ENCODE measurements around the gene KCNE1.

Gene KCNE1

DNA sequence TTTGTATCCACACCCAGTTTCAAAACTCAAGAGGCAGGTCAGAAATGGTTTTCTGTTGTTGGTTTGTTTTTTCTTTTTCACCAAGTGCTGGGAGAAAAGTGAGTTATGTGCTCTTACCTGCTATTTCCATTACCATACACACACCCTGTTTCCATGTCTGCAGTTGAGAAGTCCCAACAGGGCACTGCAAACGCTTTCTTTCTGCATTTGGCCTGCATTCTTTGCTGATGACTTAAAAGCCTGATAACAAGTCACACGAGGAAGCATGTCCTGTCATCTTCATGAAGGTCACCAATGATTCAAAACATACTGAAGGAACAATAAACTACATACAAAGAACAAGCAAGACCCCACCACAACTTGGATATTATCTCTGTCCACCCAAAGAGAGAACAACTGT lies 24.8 kb upstream of the KCNE1 start:
- TF ChIP-seq, protein P1, sequence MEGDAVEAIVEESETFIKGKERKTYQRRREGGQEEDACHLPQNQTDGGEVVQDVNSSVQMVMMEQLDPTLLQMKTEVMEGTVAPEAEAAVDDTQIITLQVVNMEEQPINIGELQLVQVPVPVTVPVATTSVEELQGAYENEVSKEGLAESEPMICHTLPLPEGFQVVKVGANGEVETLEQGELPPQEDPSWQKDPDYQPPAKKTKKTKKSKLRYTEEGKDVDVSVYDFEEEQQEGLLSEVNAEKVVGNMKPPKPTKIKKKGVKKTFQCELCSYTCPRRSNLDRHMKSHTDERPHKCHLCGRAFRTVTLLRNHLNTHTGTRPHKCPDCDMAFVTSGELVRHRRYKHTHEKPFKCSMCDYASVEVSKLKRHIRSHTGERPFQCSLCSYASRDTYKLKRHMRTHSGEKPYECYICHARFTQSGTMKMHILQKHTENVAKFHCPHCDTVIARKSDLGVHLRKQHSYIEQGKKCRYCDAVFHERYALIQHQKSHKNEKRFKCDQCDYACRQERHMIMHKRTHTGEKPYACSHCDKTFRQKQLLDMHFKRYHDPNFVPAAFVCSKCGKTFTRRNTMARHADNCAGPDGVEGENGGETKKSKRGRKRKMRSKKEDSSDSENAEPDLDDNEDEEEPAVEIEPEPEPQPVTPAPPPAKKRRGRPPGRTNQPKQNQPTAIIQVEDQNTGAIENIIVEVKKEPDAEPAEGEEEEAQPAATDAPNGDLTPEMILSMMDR (IDR thresholded peaks at IDR 0.05; ENCODE audit: low read depth, low read length): no peak
- DNase-seq (ENCODE audit: low read depth in 2 of 2): peak in 1 of 2 donors; percentile 62
- H3K4me3 ChIP-seq (replicated peaks in 1 of 2; ENCODE audit: low read depth in 2 of 2, low read length in 2 of 2): no peak overlapping the region

DNA sequence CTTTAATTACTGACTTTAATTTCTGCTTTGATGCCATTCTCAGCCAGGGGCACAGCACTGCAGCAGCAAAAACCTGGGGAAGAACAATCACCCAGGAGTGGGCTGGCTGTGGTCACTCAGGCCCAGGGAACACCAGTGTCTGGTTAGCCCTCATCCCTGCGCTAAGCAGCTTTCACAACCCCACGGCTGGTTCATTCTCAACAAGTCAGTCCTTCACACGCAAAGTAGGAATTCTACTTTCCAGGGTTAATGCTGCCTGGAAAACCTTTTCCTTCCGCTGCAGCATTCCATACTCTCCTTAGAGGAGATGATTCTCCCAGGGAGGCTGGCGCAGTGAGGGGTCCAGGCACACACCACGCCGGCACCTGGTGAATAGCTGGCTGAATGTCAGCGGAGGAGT lies 24.3 kb upstream of the KCNE1 start:
- H3K4me3 ChIP-seq (replicated peaks in 1 of 2; ENCODE audit: low read depth in 2 of 2, low read length in 2 of 2): no peak overlapping the region
- no peak for DNase-seq (ENCODE audit: low read depth in 2 of 2)
- TF ChIP-seq, protein P1 (IDR thresholded peaks at IDR 0.05; ENCODE audit: low read depth, low read length): no peak

DNA sequence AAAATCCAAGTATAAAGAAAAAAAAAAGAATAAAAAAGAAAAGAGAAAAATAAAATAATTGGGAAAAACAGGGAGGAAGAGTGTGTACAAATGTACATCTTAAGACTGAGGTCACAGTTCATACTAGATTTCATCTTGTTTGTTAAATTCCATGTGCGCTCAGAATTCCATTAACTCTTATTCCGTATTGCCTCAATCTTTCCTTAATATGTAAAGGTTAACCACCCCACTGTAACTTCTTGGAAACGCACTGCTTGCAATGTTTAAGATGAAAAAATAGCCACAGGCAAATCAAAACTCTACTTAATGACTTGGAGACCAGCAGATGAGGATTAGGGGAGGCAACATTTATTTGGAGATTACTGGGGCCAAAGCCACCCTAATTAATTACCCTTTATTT lies 23.9 kb upstream of the KCNE1 start:
- no peak overlapping the region for H3K4me3 ChIP-seq (replicated peaks in 1 of 2; ENCODE audit: low read depth in 2 of 2, low read length in 2 of 2)
- DNase-seq (ENCODE audit: low read depth in 2 of 2): no peak
- TF ChIP-seq, protein P1 (IDR thresholded peaks at IDR 0.05; ENCODE audit: low read depth, low read length): no peak

DNA sequence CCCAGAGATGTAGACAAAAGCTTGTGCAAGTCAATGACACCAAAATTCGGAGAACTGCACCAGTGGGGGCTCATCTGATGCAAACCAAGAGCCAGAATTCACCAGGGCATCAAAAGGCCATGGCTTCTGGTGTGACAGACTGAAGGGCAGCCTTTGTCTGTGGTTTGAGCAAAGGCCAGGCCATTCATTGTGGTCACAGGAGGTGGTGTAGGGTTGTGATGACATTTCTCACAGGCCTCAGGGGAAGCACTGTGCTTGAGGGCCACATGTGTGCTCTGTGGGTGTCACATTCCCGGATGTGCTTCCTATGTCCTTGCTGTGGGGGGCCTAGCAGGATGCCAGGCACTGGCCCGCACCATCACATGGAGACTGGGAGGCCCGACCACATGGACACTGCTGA lies 22.5 kb upstream of the KCNE1 start:
- H3K4me3 ChIP-seq (replicated peaks in 1 of 2; ENCODE audit: low read depth in 2 of 2, low read length in 2 of 2): no peak overlapping the region
- TF ChIP-seq, protein P1 (IDR thresholded peaks at IDR 0.05; ENCODE audit: low read depth, low read length): no peak
- DNase-seq (ENCODE audit: low read depth in 2 of 2): peak in 1 of 2 donors; percentile 41

DNA sequence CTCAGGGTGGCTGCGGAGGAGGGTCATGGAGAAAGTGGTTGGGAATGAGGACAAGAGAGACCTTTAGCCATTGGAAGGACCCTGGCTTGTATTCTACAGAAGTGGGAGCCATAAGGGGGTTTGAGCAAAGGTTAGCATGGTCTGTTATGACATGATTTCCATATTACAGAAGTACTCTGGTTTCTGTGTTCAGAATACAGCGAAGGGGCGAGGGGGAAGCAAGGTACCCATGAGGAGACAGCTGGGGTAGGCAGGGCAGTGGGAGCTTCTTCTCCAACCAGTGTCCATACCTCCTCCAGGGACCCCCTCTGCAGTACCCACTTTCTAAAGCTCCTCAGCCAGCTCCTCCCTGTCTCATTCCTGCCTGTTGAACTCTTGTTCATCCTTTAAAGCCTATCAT lies 21.9 kb upstream of the KCNE1 start:
- no peak for DNase-seq (ENCODE audit: low read depth in 2 of 2)
- no peak overlapping the region for H3K4me3 ChIP-seq (replicated peaks in 1 of 2; ENCODE audit: low read depth in 2 of 2, low read length in 2 of 2)
- TF ChIP-seq, protein P1 (IDR thresholded peaks at IDR 0.05; ENCODE audit: low read depth, low read length): no peak

DNA sequence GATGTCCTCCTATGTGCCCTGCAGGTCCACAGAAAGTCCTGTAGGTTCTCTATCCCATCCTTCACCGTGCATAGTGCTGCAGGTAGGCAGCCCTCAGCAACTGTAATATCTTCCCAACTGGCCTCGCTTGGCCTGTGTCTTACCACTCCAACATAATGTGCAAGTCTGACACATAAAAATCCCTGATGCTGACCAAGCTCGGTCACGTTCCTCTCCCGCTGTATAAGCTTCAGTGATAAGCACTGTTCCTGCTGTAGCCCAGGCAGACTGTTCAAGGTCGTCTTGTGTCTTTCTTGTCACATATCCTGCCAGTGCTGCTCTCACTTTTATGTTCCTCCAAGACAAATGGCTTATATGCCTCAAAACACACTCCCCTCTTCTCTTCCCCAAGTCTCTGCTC lies 19.4 kb upstream of the KCNE1 start:
- DNase-seq (ENCODE audit: low read depth in 2 of 2): no peak
- H3K4me3 ChIP-seq (replicated peaks in 1 of 2; ENCODE audit: low read depth in 2 of 2, low read length in 2 of 2): no peak overlapping the region
- TF ChIP-seq, protein P1 (IDR thresholded peaks at IDR 0.05; ENCODE audit: low read depth, low read length): no peak

DNA sequence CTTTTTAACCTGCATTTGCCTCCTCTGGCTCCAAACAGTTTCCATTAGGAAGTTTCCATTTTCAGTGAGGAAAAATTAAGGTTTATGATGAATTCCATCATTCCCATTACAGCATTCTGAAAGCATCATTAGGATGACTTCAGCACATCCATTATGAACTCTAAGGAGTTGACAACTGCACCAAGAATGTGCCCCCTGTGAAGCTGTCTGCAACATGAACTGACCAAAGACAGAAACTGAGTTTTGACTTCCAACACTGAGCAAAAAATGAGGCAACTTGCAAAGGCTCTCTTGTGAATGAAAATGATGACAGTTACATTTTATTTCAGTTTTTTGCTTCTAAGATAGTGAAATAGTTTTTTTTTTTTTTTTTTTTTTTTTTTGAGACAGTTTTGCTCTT lies 18.3 kb upstream of the KCNE1 start:
- TF ChIP-seq, protein P1 (IDR thresholded peaks at IDR 0.05; ENCODE audit: low read depth, low read length): no peak
- peak; percentile 65 to 74 for DNase-seq (ENCODE audit: low read depth in 2 of 2)
- no peak overlapping the region for H3K4me3 ChIP-seq (replicated peaks in 1 of 2; ENCODE audit: low read depth in 2 of 2, low read length in 2 of 2)
